HG02588 (cell line): Measurements from ENCODE around the gene PIEZO1.

ENCODE experiments used
- ATAC-seq: cut with Tn5 transposase; IDR thresholded peaks from one replicate; pipeline ENCODE4 v1.9.1; 2021; ENCODE audit warnings: mild to moderate bottlenecking, moderate library complexity; ENCODE audit not compliant: unreplicated experiment

PIEZO1 gene

DNA sequence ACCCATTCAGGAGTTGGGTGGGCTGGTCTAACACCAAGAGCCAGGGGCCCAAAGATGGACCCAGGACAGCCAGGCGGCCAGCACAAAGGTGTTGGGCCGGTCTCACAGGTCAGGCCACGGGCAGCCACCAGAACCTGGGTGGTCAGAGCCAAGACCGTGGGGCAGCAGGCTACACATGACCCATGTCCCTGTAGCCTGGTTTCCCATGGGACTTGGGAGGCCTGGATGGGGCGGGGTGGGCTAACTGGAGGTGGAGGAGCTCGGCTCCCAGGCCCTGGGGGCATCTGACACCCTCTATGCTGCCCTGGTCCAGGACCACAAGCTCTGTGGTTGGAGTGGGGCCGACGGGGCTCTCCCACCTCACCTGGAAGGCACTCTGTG is 61.5 kb downstream of the PIEZO1 start:
- ATAC-seq = no peak

DNA sequence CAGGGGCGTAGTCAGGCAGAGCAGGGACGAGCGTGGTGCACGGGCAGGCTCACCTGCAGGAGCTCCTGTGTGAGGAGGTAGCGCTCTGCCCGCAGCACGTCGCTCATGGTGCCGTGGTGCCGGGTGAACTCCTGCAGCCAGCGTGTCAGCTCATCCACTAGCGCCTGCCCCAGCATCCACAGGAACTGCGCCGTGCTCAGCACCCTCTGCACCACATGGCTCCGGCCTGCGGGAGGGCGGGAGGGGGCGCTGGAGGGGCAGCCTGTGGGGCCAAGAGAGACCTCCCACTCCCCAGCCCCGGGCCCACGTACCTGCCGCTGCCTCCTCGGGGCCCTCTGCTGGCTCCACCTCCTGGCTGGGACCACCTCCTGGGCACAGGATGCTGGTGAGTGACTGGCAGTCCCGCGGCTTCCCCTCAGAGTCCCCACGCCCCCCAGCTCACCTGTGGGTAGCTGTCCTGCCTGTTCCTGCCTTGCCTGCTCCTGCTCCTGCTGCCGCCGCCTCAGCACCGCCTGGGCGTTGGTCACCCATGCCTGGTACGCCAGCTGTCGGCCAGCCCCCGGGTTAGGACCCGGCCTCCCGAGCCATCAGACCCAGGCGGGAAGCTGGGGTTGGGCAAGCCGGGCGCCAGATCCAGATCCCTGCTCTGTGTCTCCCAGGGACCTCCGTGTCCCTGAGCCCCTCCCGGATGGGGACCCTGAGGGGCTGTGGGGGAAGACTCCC is 62.1 kb downstream of the PIEZO1 start:
- ATAC-seq = no peak

DNA sequence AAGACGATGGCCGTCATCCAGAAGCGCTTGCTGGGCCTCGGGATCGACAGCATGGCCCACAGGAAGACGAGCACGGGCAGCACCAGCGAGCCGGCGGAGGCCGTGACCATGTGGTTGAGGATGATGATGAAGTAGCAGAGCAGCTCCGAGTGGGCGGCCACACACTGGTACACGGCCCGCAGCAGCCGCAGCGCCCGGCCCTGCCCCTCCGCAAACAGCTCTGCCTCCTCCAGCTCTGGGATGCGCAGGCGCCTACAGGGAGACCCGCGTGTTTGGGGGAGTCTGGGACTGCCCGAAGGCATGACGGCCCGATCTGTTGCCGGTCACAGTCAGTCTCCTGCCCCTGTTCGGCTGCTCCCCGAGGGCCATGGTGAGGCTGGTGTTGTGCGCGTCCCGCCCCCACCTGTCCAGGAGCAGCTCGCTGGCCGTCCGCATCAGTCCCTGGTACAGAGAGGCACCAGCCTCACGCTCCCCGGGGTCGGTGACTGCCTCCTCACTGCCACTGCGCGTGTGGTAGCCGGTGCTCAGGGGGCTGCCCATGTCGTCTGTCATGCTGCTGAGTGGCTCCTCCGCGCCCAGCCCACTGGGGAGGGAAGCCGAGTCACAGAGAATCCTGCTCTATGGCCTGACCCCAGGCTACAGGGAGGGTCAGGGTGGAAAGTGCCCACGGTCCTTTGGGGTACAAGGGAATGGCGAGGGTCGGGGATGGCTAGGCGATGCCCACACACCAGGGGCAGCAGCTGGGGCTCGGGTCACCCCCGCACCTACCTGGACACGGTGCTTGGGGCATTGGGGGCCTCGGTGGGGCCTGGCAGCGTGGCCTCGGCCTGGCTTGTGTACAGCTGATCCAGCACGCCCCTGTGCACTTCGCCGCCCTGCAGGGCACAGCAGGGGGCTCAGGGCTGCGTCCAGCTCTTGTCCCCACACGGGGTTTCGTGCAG is 62.9 kb downstream of the PIEZO1 start:
- no peak for ATAC-seq

DNA sequence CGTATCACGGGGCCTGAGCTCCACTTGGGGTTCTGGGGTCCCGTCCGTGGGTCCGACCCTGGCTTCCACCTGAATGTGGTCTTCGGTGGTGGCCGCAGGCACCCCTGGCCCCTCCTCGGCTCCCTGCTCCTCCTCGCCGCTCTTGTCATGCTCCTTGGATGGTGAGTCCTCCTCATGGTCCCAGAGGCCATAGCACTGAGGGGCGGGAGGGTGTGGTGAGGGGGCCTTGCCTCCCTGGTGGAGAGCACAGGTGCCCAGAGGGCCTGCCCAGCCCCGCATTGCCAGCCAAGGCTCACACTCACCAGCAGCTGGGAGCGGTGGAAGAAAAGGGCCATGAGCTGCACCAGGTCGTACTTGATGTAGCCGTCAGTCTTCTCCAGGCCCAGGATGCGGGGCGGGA is 63.8 kb downstream of the PIEZO1 start:
- ATAC-seq = no peak

DNA sequence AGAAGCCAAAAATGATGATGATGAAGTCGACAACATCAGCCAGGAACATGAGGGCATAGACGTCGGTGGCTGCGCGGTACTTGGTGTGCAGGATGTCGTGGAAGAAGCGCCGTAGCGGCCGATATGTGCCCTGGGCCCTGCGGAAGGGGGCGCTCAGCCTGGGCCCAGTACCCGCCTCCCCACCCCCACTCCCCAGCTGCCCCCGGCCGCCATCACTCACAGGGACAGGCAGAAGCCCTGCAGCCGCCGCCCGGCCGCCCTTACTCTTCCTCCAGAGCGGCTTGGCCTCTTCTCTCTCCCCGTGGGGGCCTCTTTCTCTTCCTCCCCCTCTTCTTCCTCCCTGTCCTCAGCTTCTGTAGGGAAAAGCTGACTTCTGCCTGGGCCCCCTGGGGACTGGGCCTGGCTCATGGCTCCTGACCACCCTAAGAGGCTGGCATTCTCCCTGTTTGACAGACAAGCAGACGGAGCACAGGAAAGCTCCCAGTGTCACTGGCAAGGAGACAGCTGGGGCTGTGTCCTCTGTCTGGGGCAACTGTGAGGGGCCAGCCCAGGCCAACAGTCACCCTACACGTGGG is 64.5 kb downstream of the PIEZO1 start:
- no peak for ATAC-seq

DNA sequence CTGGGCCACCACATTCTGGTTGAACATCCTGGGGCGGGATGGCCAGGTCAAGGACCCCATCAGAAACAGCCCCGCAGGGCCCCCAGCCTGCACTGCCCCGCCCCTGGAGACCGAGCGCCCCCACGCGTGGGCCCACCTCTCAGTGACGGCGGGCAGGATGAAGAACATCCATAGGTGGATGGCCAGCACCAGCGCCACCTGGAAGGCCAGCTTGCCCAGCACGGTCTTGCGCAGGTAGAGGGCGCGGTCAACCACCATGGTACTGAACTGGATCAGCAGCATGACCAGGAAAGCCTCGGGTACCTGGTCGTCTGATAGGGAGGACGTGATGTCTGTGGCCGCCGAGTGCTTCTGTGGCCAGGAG is 65.1 kb downstream of the PIEZO1 start:
- no peak for ATAC-seq

DNA sequence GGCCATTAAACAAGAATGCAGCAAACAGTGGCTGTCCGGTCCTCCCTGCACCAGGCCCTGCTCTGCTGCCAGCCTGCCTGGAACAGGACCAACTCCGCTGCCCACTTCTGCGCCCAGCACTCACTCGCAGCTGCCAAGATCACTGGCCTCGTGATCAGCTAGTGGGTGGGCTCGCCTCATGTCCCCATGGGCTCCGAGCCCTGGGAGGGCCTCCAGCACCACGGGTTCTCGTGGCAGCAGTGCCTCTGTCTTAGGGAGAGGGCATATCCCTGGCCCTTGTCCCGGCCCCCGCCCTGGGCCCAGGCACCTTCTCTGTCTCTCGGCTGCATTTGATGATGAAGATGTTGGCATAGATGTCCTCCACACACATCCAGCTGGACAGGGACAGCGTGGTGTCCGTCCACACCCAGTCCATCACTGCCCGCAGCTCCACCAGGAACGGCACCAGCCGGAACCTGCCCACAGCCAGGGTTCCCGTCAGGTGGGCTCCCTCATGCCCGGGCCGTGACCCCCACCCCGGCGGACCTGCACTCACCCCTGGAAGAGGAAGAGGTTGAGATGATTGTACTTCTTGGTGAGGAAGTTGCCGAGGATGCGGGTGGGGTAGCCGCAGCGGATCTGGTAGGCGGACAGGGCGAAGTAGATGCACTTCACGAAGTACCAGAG is 65.6 kb downstream of the PIEZO1 start:
- ATAC-seq = no peak

DNA sequence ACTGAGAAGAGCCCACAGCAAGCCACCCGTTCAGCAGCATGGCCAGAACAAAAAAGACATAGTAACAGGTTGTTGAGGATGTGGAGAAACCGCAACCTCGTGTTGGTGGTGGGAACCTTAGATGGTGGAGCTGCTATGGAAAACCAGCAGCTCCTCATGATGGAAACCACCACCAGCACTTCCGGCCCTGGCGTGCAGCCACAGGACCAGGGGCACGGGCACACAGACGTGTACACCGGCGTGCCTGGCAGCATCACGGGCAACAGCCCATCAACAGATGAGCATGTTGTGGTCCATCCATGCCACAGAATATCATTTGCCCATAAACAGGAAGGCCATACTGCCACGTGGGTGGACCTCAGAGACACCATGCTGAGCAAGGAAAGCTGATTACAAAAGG is 66.8 kb downstream of the PIEZO1 start:
- no peak for ATAC-seq

DNA sequence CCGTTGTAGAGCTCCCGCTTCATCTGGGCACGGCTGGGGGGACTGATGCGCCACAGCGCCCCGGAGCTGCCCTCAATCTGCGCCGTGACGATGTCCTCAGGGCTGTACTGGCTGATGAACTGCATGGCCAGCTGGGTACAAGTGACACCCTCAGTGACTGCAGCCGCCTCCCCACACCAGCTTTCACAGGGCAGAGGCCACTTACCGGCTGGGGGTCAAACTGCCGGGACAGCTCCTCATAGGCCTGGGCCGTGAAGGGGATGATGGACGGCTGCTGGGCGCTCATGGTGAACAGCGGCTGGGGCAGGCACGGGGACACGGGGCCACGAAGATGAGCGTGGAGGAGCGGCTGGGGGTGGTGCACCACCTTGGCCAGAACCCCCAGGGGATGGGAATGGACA is 68.4 kb downstream of the PIEZO1 start:
- ATAC-seq = no peak

DNA sequence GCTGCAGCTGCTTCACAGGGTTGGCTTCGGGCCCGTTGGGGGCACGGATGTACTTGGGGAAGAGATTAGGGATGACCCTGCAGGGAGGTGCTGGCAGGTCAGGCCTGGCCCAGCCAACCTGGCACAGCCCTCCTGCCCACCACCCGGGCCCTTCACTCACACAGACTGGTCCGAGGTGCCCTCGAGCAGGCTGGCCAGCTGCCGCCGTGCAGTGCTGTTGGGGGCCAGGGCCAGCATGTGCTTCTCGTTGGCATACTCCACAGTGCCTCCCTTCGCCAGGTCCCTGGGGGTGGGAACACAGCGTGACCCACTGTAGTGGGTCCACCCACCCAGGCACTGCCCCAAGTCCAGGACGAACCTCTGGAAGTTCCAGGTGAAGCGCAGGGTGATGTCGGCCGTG is 68.8 kb downstream of the PIEZO1 start:
- ATAC-seq = no peak

DNA sequence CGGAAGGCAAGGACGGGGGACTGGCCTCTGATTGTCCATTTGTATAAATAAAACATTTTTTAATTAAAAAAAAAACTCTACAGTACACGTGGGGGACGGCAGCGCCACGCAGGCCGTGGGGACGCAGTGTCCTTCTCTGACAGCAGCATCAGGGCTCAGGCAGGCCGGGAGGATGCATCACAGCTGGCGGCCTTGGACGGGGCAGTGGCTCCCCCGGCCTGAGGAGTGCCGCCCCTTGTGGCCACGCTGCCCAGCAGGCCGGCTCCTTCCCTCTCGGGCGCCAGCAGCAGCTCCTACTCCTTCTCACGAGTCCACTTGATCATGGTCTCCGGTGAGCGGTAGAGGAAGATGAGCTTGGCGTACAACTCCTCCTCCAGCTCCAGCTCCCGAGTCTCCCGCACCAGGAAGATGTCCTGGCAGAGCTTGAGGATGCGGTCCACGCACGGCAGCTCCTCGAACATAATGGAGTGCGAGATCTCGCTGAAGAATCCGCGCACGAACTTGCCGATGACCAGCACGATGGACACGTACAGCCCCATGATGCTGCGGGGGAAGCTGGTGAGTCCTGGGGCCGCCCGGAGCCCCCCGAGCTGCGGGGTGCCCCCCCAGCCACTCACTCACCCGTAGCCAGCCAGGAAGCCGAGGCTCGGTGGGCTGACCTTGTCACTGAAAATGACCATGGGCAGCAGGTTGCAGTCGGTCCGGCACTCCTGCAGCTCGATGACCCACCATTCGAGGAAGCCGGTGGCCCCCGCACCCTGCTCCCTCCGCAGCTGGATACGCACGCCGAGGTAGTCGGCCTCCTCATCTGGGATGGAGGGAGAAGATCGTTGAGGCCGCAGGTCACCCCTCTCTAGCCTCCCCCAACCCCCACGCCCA is 69.5 kb downstream of the PIEZO1 start:
- ATAC-seq = no peak

DNA sequence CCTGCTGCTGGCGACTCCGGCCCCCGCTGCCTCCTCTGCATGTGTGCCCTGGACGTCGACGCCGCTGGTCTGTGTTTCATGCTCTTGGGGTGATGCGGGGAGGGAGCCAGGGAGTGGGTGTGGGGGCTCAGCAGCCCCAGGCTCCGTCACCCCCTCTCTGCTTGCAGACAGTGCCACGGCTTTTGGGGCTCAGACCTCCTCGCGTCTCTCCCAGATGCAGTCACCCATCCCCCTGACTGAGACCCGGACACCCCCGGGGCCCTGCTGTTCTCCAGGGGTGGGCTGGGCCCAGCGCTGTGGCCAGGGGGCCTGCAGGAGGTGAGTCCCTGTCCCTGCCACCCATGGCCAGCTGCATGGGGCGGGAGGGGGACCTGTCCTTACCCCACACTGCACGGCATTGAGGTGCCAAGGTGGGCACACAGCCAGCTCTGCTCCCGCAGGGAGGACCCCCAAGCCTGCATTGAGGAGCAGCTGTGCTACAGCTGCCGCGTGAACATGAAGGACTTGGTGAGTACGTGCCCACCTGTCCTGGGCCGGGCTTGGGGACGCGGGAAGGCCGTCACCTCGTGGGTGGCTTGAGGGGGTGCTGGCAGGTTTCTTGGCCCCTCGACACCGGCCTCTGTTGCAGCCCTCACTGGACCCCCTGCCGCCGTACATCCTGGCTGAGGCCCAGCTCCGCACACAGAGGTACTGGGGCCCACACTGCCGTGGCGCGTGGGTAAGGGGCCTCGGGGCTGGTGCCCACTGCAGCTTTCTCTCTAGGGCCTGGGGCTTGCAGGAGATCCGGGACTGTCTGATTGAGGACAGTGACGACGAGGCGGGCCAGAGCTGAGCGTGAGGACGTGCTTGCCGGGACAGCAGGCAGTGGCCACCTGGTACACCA is 70.4 kb downstream of the PIEZO1 start:
- ATAC-seq = no peak

DNA sequence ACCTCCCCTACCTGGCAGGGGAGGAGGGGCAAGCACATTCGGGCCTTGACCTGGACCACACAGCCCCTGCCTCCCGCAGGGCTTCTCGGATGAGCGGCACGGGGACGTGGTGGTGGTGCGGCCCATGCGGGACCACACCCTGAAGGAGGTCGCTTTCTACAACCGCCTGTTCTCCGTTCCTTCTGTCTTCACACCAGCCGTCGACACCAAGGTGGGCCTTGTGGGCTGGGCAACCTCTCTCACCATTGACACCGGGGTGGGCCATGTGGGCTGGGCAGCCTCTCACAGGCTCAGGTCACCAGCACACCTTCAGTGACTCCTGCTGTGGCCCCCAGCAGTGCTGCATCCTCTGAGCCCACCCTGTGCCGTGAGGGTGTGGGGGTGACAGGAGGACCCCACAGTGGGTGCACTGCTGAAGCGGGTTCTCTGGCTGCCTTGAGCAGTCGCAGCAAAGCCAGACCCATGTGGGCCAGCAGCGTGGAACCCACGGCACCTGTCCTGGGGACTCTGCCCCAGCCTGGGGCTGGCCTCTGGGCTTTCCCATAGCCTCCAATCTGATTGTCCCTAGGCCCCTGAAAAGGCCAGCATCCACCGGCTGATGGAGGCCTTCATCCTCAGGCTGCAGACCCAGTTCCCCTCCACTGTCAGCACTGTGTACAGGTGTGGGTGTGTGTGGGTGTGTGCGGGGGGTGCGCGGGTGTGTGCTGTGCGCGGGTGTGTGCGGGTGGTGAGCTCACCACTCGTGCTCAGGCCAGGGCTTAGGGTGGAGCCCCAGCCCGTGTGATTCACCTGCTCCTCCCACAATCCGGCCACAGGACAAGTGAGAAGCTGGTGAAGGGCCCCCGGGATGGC is 71.2 kb downstream of the PIEZO1 start:
- ATAC-seq = no peak

DNA sequence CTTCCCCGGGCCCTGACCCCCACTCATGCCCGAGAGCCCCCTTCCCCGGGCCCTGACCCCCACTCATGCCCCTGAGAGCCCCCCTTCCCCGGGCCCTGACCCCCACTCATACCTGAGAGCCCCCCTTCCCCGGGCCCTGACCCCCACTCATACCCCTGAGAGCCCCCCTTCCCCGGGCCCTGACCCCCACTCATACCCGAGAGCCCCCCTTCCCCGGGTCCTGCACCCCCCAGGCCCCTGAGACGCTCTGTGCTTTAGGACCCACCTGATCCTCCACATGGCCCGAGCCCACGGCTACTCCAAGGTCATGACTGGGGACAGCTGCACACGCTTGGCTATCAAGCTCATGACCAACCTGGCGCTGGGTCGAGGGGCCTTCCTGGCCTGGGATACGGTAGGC is 72.0 kb downstream of the PIEZO1 start:
- no peak for ATAC-seq

DNA sequence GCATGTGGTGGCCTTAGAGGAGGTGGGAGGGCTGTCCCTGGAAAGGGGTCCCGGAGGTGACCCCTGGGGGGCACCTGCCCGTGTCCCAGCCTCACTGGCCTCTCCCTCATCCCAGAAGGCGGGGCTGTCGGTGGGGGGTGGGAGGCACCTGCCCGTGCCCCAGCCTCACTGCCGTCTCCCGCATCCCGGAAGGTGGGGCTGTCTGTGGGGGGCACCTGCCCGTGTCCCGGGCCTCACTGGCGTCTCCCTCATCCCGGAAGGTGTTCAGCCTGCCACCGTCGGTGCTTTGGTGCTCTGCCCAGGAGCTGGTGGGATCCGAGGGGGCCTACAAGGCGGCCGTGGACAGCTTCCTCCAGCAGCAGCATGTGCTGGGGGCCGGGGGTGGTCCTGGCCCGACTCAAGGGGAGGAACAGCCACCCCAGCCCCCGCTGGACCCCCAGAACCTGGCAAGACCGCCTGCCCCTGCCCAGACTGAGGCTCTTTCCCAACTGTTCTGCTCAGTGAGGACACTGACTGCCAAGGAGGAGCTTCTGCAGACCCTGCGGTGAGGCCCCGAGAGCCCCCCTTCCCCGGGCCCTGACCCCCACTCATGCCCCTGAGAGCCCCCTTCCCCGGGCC is 72.5 kb downstream of the PIEZO1 start:
- no peak for ATAC-seq

DNA sequence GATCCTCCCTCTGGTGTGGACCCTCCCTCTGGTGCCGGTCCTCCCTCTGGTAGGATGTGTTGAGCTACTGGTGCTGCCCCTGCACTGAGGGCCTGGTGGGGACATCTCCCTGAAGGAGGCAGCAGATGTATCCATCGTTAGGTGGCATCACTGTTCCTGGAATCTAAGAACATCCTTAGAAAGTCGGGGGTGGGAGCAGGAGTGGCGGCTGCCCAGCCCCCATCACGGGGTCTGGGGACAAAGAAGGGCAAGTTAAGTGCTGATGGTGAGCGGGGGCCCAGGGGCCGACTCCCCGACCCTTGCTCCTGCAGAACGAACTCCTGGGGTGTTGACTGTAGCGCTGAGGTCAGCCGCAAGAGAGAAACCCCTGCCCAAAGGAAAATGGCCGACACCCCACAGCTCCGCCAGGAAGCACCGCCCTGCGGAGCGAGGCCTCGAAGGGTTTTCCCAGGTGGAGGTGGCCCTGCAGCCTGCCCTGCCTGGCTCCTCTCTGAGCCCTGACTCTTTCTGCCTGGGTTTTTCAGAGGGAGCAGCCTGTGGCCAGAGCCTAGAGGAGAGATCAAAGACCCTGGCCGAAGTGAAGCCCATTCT is 73.2 kb downstream of the PIEZO1 start:
- ATAC-seq = no peak

DNA sequence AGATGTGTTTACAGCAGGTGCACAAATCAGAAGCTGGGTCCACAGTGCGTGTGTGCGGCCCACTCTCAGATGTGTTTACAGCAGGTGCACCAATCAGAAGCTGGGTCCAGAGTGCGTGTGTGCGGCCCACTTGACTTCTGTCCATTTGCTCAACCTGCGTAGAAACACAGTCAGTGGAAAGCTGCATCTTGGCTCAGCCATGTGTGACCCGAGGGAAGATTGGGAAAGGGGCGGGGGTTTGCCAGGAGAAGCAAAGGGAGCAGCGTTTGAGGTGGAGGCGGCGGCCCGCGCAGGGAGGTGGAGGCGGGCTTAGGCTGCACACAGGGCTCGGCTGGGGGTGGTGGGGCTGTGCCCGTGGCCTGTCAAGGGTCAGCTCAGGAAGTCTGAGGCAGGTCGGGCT is 74.5 kb downstream of the PIEZO1 start:
- ATAC-seq = no peak
